T-cell (primary cell): ENCODE results near the gene DNM1L. TPM values are rescaled to one million over a fixed set of nuclear protein-coding genes. Genes with fewer than 3 reads are reported as not detected.

Experiments used
- ATAC-seq, 4 experiments: fragments of 200-7000 bp in 3 of 4; fragments of 150-1000 bp in 1 of 4; cut with Tn5 transposase; replicated peaks in 1 of 4; 1 replicate in 3 of 4; 2 replicates in 1 of 4; pipeline ENCODE4 v1.10.0; 2021; ENCODE audit warnings: moderate library complexity in 3 of 4, mild to moderate bottlenecking in 2 of 4, moderate number of reproducible peaks in 1 of 4
- CTCF ChIA-PET, 2 donors: fragments of 300-600 bp; sonication (Branson Sonifier 250); formaldehyde crosslinking; loops; one replicate each; lab custom pipeline; 2022; ENCODE audit warnings: antibody characterized with exemption in 2 of 2; lab: Charles Lee
- POLR2A ChIA-PET, 2 donors: fragments of 300-600 bp; sonication (Branson Sonifier 250); formaldehyde crosslinking; loops; one replicate each; lab custom pipeline; 2022; ENCODE audit warnings: antibody characterized with exemption in 2 of 2; lab: Charles Lee
- DNase-seq, 35 experiments: peaks; one replicate each; pipeline versions ENCODE4 v3.0.0 to v3.0.0-alpha.2; 2013 to 2023
- H3K27ac ChIP-seq: one replicate; pipeline ENCODE4 v1.5.1; 2013; ENCODE audit warnings: low read length
- H3K27me3 ChIP-seq, 2 experiments: replicated peaks in 1 of 2; 1 replicate in 1 of 2; 2 replicates in 1 of 2; pipeline versions ENCODE4 v1.6.1 to v1.7.0; 2013; ENCODE audit warnings: low read length in 1 of 2, mixed read lengths in 1 of 2; ENCODE audit not compliant: control insufficient read depth in 2 of 2, insufficient read depth in 2 of 2; ENCODE audit errors: extremely low read depth in 1 of 2
- H3K36me3 ChIP-seq, 2 donors: 1 replicate in 1 of 2; 2 replicates in 1 of 2; pipeline versions ENCODE4 v1.6.1 to v1.7.0; 2013; ENCODE audit warnings: low read length in 1 of 2; ENCODE audit not compliant: control insufficient read depth in 2 of 2, insufficient read depth in 1 of 2; ENCODE audit errors: extremely low read depth in 1 of 2
- H3K4me1 ChIP-seq, 2 experiments: 1 replicate in 1 of 2; 2 replicates in 1 of 2; pipeline versions ENCODE4 v1.6.1 to v1.7.0; 2013; ENCODE audit warnings: low read length in 2 of 2, mixed read lengths in 1 of 2; ENCODE audit not compliant: insufficient read depth in 2 of 2, control insufficient read depth in 1 of 2; ENCODE audit errors: extremely low read depth in 1 of 2
- H3K4me3 ChIP-seq, 2 donors: 1 replicate in 1 of 2; 2 replicates in 1 of 2; pipeline versions ENCODE4 v1.5.1 to v1.7.0; 2013; ENCODE audit warnings: mild to moderate bottlenecking in 2 of 2, low read length in 1 of 2, moderate library complexity in 1 of 2; ENCODE audit not compliant: control insufficient read depth in 1 of 2; ENCODE audit errors: extremely low read depth in 1 of 2
- H3K9me3 ChIP-seq: 2 replicates; pipeline ENCODE4 v1.7.0; 2013
- H3K27ac Mint-ChIP-seq, 2 donors: one replicate each; pipeline ENCODE4 v1.8.0; 2020 to 2021; ENCODE audit warnings: mild to moderate bottlenecking in 2 of 2, mixed read lengths in 2 of 2
- H3K27me3 Mint-ChIP-seq, 2 donors: one replicate each; pipeline ENCODE4 v1.8.0; 2021 to 2022; ENCODE audit warnings: mixed read lengths in 2 of 2
- H3K36me3 Mint-ChIP-seq: one replicate; pipeline ENCODE4 v1.8.0; 2021; ENCODE audit warnings: mixed read lengths
- H3K4me1 Mint-ChIP-seq, 3 donors: one replicate each; pipeline ENCODE4 v1.8.0; 2020 to 2022; ENCODE audit warnings: mixed read lengths in 3 of 3, mild to moderate bottlenecking in 1 of 3
- H3K4me3 Mint-ChIP-seq, 3 donors: one replicate each; pipeline ENCODE4 v1.8.0; 2020 to 2022; ENCODE audit warnings: mild to moderate bottlenecking in 3 of 3, mixed read lengths in 3 of 3, moderate library complexity in 3 of 3
- H3K9me3 Mint-ChIP-seq, 3 donors: one replicate each; pipeline ENCODE4 v1.8.0; 2020 to 2022; ENCODE audit warnings: mixed read lengths in 3 of 3
- WGBS: methylation state at CpG from one replicate; pipeline ENCODE4 v1.1.5; 2013; ENCODE audit warnings: missing lambda C conversion rate; ENCODE audit not compliant: insufficient coverage; 5-methylcytosine and 5-hydroxymethylcytosine counted together
- total RNA-seq, 35 experiments: library from RNA in 6 of 35; stranded (reverse) in 6 of 35; fragments of 120-200 nt in 1 of 35; gene quantifications; one replicate each; pipeline versions ENCODE4 v1.2.1 to v1.2.4 and lab custom pipeline; 2013 to 2026

Gene DNM1L
- total RNA-seq, 5 donors from 2014 or later (not counting 1 experiment from before 2014, with no cell fraction given) = 44.4 to 65.9 (median 48.3) TPM

DNA sequence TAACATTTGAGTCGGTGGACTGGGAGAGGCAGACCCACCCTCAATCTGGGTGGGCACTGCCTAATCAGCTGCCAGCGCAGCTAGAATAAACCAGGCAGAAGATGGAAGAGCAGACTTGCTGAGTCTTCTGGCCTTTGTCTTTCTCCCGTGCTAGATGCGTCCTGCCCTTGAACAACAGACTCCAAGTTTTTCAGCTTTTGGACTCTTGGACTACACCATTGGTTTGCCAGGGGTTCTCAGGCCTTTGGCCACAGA lies 27.2 kb upstream of the DNM1L start:
- DNase-seq (no peak), ATAC-seq (no peak)
- H3K27me3 ChIP-seq = no peaks in the 10 kb centered on the region
- no peak overlapping the region for H3K4me3 ChIP-seq
- H3K27ac ChIP-seq = no peak overlapping the region
- no peaks in the 10 kb centered on the region for H3K36me3 ChIP-seq
- no peaks in the 10 kb centered on the region for H3K4me1 ChIP-seq
- H3K9me3 ChIP-seq = no peaks in the 10 kb centered on the region
- peaks cover 0 to 4% of the 10 kb centered on the region in 2 donors for H3K27me3 Mint-ChIP-seq
- no peaks in the 10 kb centered on the region for H3K4me1 Mint-ChIP-seq
- WGBS = 92% methylated on average over 4 of the region's 4 CpGs
- no peaks in the 10 kb centered on the region for H3K9me3 Mint-ChIP-seq
- ChIA-PET CTCF (no interaction called here), POLR2A (no interaction called here)
- H3K27ac Mint-ChIP-seq = no peak overlapping the region
- H3K36me3 Mint-ChIP-seq = no peaks in the 10 kb centered on the region
- no peak overlapping the region for H3K4me3 Mint-ChIP-seq

- ChIA-PET POLR2A (interaction anchor here in 1 of 2 donors (0.6 kb wide), 1 partner anchor 1323 kb away, joined by 8 read pairs; no protein-coding TSS in a partner anchor), CTCF (no interaction called here)
- ATAC-seq (no peak), DNase-seq (no peak)
- no peak overlapping the region for H3K4me3 ChIP-seq
- no peaks in the 10 kb centered on the region for H3K36me3 ChIP-seq
- Mint-ChIP-seq H3K36me3 (no peaks in the 10 kb centered on the region), H3K27ac (no peak overlapping the region), H3K4me3 (no peak overlapping the region), H3K4me1 (no peaks in the 10 kb centered on the region), H3K27me3 (no peaks in the 10 kb centered on the region), H3K9me3 (no peaks in the 10 kb centered on the region)
- 93% methylated on average over 3 of the region's 6 CpGs for WGBS
- H3K27ac ChIP-seq = no peak overlapping the region
- no peaks in the 10 kb centered on the region for H3K4me1 ChIP-seq
- no peaks in the 10 kb centered on the region for H3K9me3 ChIP-seq
- peaks cover 0 to 2% of the 10 kb centered on the region in 2 experiments for H3K27me3 ChIP-seq
Observed at GRCh38 chr12:32659908-32660440, 19.1 kb upstream of the DNM1L start.

DNA sequence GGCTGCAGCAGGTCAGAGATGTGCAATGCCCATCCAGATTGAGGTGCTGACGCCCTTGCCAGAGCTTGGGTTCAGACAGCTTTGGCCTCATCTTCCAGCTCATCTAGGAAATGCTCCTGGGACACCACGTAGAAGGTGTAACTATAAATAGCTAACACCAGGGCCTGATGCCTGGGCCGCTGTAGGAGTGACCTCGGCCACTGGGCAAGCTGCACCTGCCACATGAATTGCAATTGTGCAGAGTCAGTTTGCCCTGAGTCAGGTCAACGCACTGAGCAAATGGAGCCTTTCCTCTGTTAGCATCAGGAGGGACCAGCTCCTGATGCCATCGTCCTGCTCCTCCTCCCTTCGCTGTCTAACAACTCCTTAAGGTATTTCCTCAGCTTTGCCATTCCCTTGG lies 17.4 kb upstream of the DNM1L start:
- ATAC-seq (no peak), DNase-seq (no peak)
- no peaks in the 10 kb centered on the region for H3K9me3 ChIP-seq
- no peak overlapping the region for H3K27ac ChIP-seq
- peaks cover 0 to 2% of the 10 kb centered on the region in 2 experiments for H3K27me3 ChIP-seq
- H3K36me3 ChIP-seq = no peaks in the 10 kb centered on the region
- H3K4me3 ChIP-seq = no peak overlapping the region
- POLR2A ChIA-PET = no interaction called here
- Mint-ChIP-seq H3K27me3 (no peaks in the 10 kb centered on the region), H3K36me3 (no peaks in the 10 kb centered on the region), H3K4me1 (no peaks in the 10 kb centered on the region), H3K27ac (no peak overlapping the region), H3K9me3 (no peaks in the 10 kb centered on the region), H3K4me3 (no peak overlapping the region)
- no peaks in the 10 kb centered on the region for H3K4me1 ChIP-seq
- 90% methylated on average over 5 of the region's 7 CpGs for WGBS
- CTCF ChIA-PET = interaction anchor here in 1 of 2 donors (0.5 kb wide), 1 partner anchor 1258 kb away, joined by 6 read pairs; no protein-coding TSS in a partner anchor

DNA sequence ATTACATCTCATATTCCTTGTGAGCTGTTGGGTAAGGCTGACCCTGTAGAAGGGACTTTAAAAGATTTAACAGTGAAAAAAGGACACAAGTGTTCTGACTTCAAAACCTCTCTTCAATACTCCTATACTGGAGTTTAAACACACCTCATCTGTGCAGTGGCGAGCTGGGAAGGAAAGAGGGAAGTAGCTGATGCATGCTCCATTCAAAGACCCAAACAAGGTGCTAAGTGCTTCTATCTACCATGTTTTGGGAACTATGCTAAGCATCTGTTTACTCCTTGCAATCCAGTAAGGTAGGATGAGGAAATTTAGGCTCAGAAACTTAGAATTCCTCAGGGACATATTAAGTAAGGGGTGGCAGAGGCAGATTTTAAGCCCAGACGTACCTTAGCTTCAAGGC lies 16.4 kb upstream of the DNM1L start:
- no peaks in the 10 kb centered on the region for H3K9me3 ChIP-seq
- H3K27ac Mint-ChIP-seq = no peak overlapping the region
- H3K9me3 Mint-ChIP-seq = no peaks in the 10 kb centered on the region
- peaks cover 0 to 6% of the 10 kb centered on the region in 2 experiments for H3K27me3 ChIP-seq
- DNase-seq (no peak), ATAC-seq (no peak)
- H3K27me3 Mint-ChIP-seq = no peaks in the 10 kb centered on the region
- H3K4me1 ChIP-seq = no peaks in the 10 kb centered on the region
- no peaks in the 10 kb centered on the region for H3K36me3 ChIP-seq
- no peak overlapping the region for H3K27ac ChIP-seq
- ChIA-PET CTCF (no interaction called here), POLR2A (no interaction called here)
- H3K4me3 ChIP-seq = no peak overlapping the region
- no peak overlapping the region for H3K4me3 Mint-ChIP-seq
- H3K4me1 Mint-ChIP-seq = no peaks in the 10 kb centered on the region
- no CpG with 5 or more reads among the region's 2 CpGs for WGBS
- no peaks in the 10 kb centered on the region for H3K36me3 Mint-ChIP-seq

GRCh38 chr12:32666018-32666417 lies 13.1 kb upstream of the DNM1L start:
- no peak overlapping the region for H3K4me3 ChIP-seq
- WGBS = 94% methylated on average over 5 of the region's 14 CpGs
- ChIA-PET POLR2A (no interaction called here), CTCF (no interaction called here)
- Mint-ChIP-seq H3K4me3 (peak overlapping the region in 1 of 3 donors; percentile 28), H3K4me1 (no peaks in the 10 kb centered on the region), H3K9me3 (peaks cover 0 to 14% (median 3%) of the 10 kb centered on the region in 3 donors), H3K36me3 (no peaks in the 10 kb centered on the region), H3K27ac (no peak overlapping the region), H3K27me3 (no peaks in the 10 kb centered on the region)
- H3K4me1 ChIP-seq = no peaks in the 10 kb centered on the region
- H3K36me3 ChIP-seq = no peaks in the 10 kb centered on the region
- ATAC-seq (no peak), DNase-seq (no peak)
- H3K9me3 ChIP-seq = no peaks in the 10 kb centered on the region
- no peak overlapping the region for H3K27ac ChIP-seq
- peaks cover 0 to 7% of the 10 kb centered on the region in 2 experiments for H3K27me3 ChIP-seq

GRCh38 chr12:32669584-32669983 lies 9.5 kb upstream of the DNM1L start:
- ATAC-seq = no peak
- H3K27ac Mint-ChIP-seq = no peak overlapping the region
- no peaks in the 10 kb centered on the region for H3K9me3 ChIP-seq
- no peak overlapping the region for H3K4me3 Mint-ChIP-seq
- peaks cover 0 to 10% of the 10 kb centered on the region in 2 experiments for H3K27me3 ChIP-seq
- no peaks in the 10 kb centered on the region for H3K4me1 Mint-ChIP-seq
- DNase-seq = no peak
- WGBS = no CpG with 5 or more reads among the region's 1 CpG
- H3K4me1 ChIP-seq = no peaks in the 10 kb centered on the region
- no peaks in the 10 kb centered on the region for H3K27me3 Mint-ChIP-seq
- H3K36me3 Mint-ChIP-seq = no peaks in the 10 kb centered on the region
- H3K27ac ChIP-seq = no peak overlapping the region
- peaks cover 0 to 14% (median 3%) of the 10 kb centered on the region in 3 donors for H3K9me3 Mint-ChIP-seq
- no peak overlapping the region for H3K4me3 ChIP-seq
- CTCF ChIA-PET = no interaction called here
- POLR2A ChIA-PET = no interaction called here
- no peaks in the 10 kb centered on the region for H3K36me3 ChIP-seq
